ENCODE measurements around the gene BHLHE23. TPM values are rescaled to one million over a fixed set of nuclear protein-coding genes. Genes with fewer than 3 reads are reported as not detected.

The BHLHE23 gene
- total RNA-seq, 4 donors from 2014 or later: not detected

- Histone ChIP-seq H3K4me1 (no peaks in the 10 kb centered on the region), H3K9me3 (no peaks in the 10 kb centered on the region), H3K4me3 (no peak overlapping the region), H3K36me3 (no peaks in the 10 kb centered on the region), H3K27ac (no peak overlapping the region), H3K27me3 (peaks cover 58 to 75% (median 67%) of the 10 kb centered on the region in 3 donors)
- in situ Hi-C loops (cut with MboI; ENCODE audit: low sequenced_read_pairs in 4 of 4): no loop called here
- no peak for TF ChIP-seq CTCF (IDR thresholded peaks at IDR 0.05 in 4 of 5, conservative IDR thresholded peaks at IDR 0.05 in 1 of 5)
- TF ChIP-seq POLR2A (IDR thresholded peaks at IDR 0.05): no peak
- ATAC-seq (no peak), DNase-seq (no peak)
- intact Hi-C loops (cut with DNase I; ENCODE audit: low total_unique reads): no loop called here
Measured at GRCh38 chr20:63033794-63034709, 27.3 kb upstream of the BHLHE23 start.

DNA sequence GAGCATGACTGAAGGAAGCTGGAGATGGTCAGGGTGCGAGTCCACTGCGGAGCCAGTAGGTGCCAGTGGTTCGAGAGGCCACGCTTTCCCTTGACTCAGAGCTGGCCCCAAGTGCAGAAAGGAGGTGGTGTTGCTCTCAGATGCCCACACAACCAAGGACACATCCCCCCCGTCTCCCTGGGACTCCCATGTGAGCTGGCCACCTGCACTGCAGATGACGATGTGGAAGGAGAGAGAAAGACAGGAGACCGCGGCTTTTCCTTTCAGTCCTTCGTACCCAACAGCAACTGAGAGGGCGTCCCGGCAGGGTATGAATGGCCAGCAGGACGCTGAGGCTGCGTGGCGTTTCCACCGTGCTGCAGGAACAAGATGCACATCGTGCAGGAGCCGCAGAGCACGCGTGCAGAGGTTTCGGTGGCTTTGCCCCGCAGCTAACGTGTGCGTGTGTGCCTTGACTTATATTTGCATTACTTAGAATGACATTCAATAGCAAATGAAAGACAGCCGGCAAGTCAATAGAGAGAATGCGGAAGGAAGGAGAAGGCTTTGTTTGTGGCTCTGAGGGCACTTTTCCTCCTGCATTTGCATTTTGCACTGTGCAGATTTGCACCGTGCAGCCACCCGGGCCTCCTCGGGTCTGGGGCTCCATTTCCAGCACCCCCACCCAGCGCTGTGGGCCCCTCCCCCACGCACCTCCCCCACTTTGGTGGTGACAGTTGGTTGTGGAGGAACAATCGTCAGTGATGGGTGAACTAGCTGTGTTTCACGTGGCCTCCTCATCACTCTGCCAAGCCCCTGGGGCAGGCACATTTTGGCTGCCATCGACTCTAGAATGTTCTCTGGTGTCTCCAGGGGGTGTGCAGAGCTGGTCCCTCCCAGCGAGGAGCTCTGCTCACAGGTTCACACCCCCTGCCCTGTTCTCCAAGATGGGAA lies 26.4 kb upstream of the BHLHE23 start:
- H3K27ac ChIP-seq: no peak overlapping the region
- in situ Hi-C loops (cut with MboI; ENCODE audit: low sequenced_read_pairs in 4 of 4) (no loop called here), intact Hi-C loops (cut with DNase I; ENCODE audit: low total_unique reads) (no loop called here)

DNA sequence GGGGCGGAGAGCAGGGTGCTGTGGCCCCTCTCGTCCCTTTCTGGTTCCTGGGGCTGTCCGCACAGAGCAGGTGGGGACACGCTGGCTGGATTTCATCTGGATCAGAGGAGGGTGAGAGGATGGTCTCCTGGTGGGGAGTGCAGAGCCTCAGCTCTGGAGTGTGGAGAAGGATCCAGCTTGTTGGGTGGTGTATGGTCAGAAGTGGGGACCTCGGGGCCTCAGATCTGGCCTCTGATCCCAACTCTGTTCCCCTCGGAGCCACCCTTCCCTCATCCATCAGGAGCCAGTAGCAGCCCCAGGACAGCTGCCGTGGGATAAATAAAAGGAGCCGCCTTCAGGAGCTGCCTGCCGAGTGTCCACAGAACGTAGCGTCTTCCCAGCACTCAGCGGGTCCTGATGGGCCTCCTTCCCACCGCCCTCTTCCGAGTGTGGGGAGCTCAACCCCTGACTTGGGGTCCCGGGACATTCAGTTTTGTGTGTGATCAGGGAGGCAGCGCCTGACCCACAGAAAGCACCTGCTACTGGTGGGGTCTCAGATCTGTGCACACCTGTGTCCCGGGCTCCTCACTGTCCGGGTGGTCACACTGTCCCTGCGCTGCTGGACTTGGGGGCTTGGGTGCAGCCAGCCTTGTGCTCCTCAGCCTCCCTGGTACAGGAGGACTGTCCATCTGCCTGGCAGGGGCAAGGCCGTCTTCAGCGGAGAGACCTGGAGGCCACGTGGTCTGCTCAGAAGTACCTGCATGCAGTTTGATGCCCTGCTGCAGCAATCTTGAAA lies 25.4 kb upstream of the BHLHE23 start:
- in situ Hi-C loops (cut with MboI; ENCODE audit: low sequenced_read_pairs in 4 of 4): no loop called here
- DNase-seq (no peak), ATAC-seq (no peak)
- Histone ChIP-seq H3K36me3 (no peaks in the 10 kb centered on the region), H3K27ac (no peak overlapping the region), H3K4me1 (no peaks in the 10 kb centered on the region), H3K4me3 (no peak overlapping the region), H3K27me3 (peaks cover 62 to 78% (median 76%) of the 10 kb centered on the region in 3 donors), H3K9me3 (no peaks in the 10 kb centered on the region)
- intact Hi-C loops (cut with DNase I; ENCODE audit: low total_unique reads): no loop called here
- TF ChIP-seq CTCF (IDR thresholded peaks at IDR 0.05 in 4 of 5, conservative IDR thresholded peaks at IDR 0.05 in 1 of 5): no peak
- TF ChIP-seq POLR2A (IDR thresholded peaks at IDR 0.05): no peak

More for the DNA sequence above, 26.4 kb upstream of the BHLHE23 start:
- no peak overlapping the region for H3K4me3 ChIP-seq
- TF ChIP-seq POLR2A (IDR thresholded peaks at IDR 0.05): no peak
- no peak for TF ChIP-seq CTCF (IDR thresholded peaks at IDR 0.05 in 4 of 5, conservative IDR thresholded peaks at IDR 0.05 in 1 of 5)
- H3K36me3 ChIP-seq: no peaks in the 10 kb centered on the region
- no peak for ATAC-seq
- DNase-seq: no peak
- no peaks in the 10 kb centered on the region for H3K4me1 ChIP-seq
- peaks cover 60 to 77% (median 72%) of the 10 kb centered on the region in 3 donors for H3K27me3 ChIP-seq
- no peaks in the 10 kb centered on the region for H3K9me3 ChIP-seq

GRCh38 chr20:63031251-63032014 lies 24.7 kb upstream of the BHLHE23 start:
- Histone ChIP-seq H3K36me3 (no peaks in the 10 kb centered on the region), H3K4me3 (no peak overlapping the region), H3K27ac (no peak overlapping the region), H3K4me1 (no peaks in the 10 kb centered on the region), H3K9me3 (no peaks in the 10 kb centered on the region), H3K27me3 (peaks cover 65 to 80% (median 76%) of the 10 kb centered on the region in 3 donors)
- TF ChIP-seq CTCF (IDR thresholded peaks at IDR 0.05 in 4 of 5, conservative IDR thresholded peaks at IDR 0.05 in 1 of 5) (no peak), POLR2A (IDR thresholded peaks at IDR 0.05) (no peak)
- ATAC-seq (no peak), DNase-seq (no peak)
- in situ Hi-C loops (cut with MboI; ENCODE audit: low sequenced_read_pairs in 4 of 4) (no loop called here), intact Hi-C loops (cut with DNase I; ENCODE audit: low total_unique reads) (no loop called here)

Measured in gastrocnemius medialis (tissue), 4 donors.